Trophoblast cell (in vitro differentiated cells and primary cell): ENCODE results near the gene DUSP10. TPM values are rescaled to one million over a fixed set of nuclear protein-coding genes. Genes with fewer than 3 reads are reported as not detected.

Source experiments
- DNase-seq, 2 donors: peaks; one replicate each; pipeline ENCODE4 v3.0.0-alpha.2; 2016
- H2AFZ ChIP-seq: 2 replicates; pipeline ENCODE4 v1.6.1; 2013; ENCODE audit warnings: low read length, moderate library complexity, mild to moderate bottlenecking; ENCODE audit not compliant: insufficient read depth, poor library complexity
- H2AK5ac ChIP-seq: 2 replicates; pipeline ENCODE4 v1.6.1; 2013; ENCODE audit warnings: mild to moderate bottlenecking, low read length
- H2BK120ac ChIP-seq: 2 replicates; pipeline ENCODE4 v1.6.1; 2013; ENCODE audit warnings: low read length, mild to moderate bottlenecking, moderate library complexity; ENCODE audit not compliant: insufficient read depth, poor library complexity
- H2BK12ac ChIP-seq: 2 replicates; pipeline ENCODE4 v1.6.1; 2013; ENCODE audit warnings: mild to moderate bottlenecking, low read length, moderate library complexity
- H2BK5ac ChIP-seq: 2 replicates; pipeline ENCODE4 v1.6.1; 2013; ENCODE audit warnings: low read length, low read depth, moderate library complexity, mild to moderate bottlenecking; ENCODE audit not compliant: poor library complexity
- H3K14ac ChIP-seq: 2 replicates; pipeline ENCODE4 v1.6.1; 2013; ENCODE audit warnings: mild to moderate bottlenecking, low read length
- H3K18ac ChIP-seq: 2 replicates; pipeline ENCODE4 v1.6.1; 2013; ENCODE audit warnings: mild to moderate bottlenecking, low read length
- H3K23ac ChIP-seq: 2 replicates; pipeline ENCODE4 v1.6.1; 2013; ENCODE audit warnings: low read length
- H3K27ac ChIP-seq: 2 replicates; pipeline ENCODE4 v1.5.1; 2013; ENCODE audit warnings: low read depth, mild to moderate bottlenecking, inconsistent platforms, low read length, moderate library complexity
- H3K27me3 ChIP-seq: 2 replicates; pipeline ENCODE4 v1.6.1; 2013; ENCODE audit warnings: inconsistent platforms, mild to moderate bottlenecking, low read length, moderate library complexity; ENCODE audit not compliant: insufficient read depth
- H3K36me3 ChIP-seq, 2 experiments: 1 replicate in 1 of 2; 2 replicates in 1 of 2; pipeline ENCODE4 v1.6.1; 2013; ENCODE audit warnings: low read length in 2 of 2, mild to moderate bottlenecking in 2 of 2, moderate library complexity in 1 of 2; ENCODE audit not compliant: insufficient read depth in 2 of 2, control insufficient read depth in 1 of 2
- H3K4ac ChIP-seq: 2 replicates; pipeline ENCODE4 v1.6.1; 2013; ENCODE audit warnings: low read depth, mild to moderate bottlenecking, low read length, moderate library complexity
- H3K4me1 ChIP-seq, 2 experiments: 1 replicate in 1 of 2; 2 replicates in 1 of 2; pipeline ENCODE4 v1.6.1; 2013; ENCODE audit warnings: low read length in 2 of 2, mild to moderate bottlenecking in 2 of 2, moderate library complexity in 1 of 2; ENCODE audit not compliant: insufficient read depth in 2 of 2, control insufficient read depth in 1 of 2
- H3K4me2 ChIP-seq: 2 replicates; pipeline ENCODE4 v1.6.1; 2013; ENCODE audit warnings: inconsistent platforms, mild to moderate bottlenecking, low read length, moderate library complexity
- H3K4me3 ChIP-seq: 2 replicates; pipeline ENCODE4 v1.5.1; 2013; ENCODE audit warnings: mild to moderate bottlenecking, low read depth, low read length, inconsistent platforms
- H3K79me1 ChIP-seq: one replicate; pipeline ENCODE4 v1.6.1; 2013; ENCODE audit warnings: low read length
- H3K79me2 ChIP-seq: 2 replicates; pipeline ENCODE4 v1.6.1; 2013; ENCODE audit warnings: low read length, mild to moderate bottlenecking; ENCODE audit not compliant: control insufficient read depth, insufficient read depth, poor library complexity
- H3K9ac ChIP-seq: 2 replicates; pipeline ENCODE4 v1.6.1; 2013; ENCODE audit warnings: mild to moderate bottlenecking, low read length
- H3K9me3 ChIP-seq: 2 replicates; pipeline ENCODE4 v1.6.1; 2013; ENCODE audit warnings: low read depth, mild to moderate bottlenecking, control low read depth, inconsistent platforms, low read length; ENCODE audit not compliant: insufficient read depth
- H4K12ac ChIP-seq: 2 replicates; pipeline ENCODE4 v1.6.1; 2013; ENCODE audit warnings: low read depth, mild to moderate bottlenecking, low read length, moderate library complexity
- H4K8ac ChIP-seq: 2 replicates; pipeline ENCODE4 v1.6.1; 2013; ENCODE audit warnings: low read depth, mild to moderate bottlenecking, low read length, moderate library complexity
- H4K91ac ChIP-seq: one replicate; pipeline ENCODE4 v1.6.1; 2013; ENCODE audit warnings: low read depth, mild to moderate bottlenecking, low read length, moderate library complexity
- whole genome bisulfite sequencing: extraction: QIAGEN DNeasy Blood & Tissue Kit; methylation state at CpG from one replicate; pipeline ENCODE4 v1.1.7; 2013; ENCODE audit warnings: missing lambda C conversion rate; ENCODE audit not compliant: insufficient read length, insufficient coverage; ENCODE audit errors: extremely low coverage; 5-methylcytosine and 5-hydroxymethylcytosine counted together
- polyA plus RNA-seq: library from polyadenylated mRNA; stranded (reverse); fragments of 200-250 nt; gene quantifications from 2 replicates; pipeline ENCODE4 v1.2.3, GENCODE V29; 2013

Gene DUSP10
- 6.5 and 6.6 TPM in 2 replicates for polyA plus RNA-seq

DNA sequence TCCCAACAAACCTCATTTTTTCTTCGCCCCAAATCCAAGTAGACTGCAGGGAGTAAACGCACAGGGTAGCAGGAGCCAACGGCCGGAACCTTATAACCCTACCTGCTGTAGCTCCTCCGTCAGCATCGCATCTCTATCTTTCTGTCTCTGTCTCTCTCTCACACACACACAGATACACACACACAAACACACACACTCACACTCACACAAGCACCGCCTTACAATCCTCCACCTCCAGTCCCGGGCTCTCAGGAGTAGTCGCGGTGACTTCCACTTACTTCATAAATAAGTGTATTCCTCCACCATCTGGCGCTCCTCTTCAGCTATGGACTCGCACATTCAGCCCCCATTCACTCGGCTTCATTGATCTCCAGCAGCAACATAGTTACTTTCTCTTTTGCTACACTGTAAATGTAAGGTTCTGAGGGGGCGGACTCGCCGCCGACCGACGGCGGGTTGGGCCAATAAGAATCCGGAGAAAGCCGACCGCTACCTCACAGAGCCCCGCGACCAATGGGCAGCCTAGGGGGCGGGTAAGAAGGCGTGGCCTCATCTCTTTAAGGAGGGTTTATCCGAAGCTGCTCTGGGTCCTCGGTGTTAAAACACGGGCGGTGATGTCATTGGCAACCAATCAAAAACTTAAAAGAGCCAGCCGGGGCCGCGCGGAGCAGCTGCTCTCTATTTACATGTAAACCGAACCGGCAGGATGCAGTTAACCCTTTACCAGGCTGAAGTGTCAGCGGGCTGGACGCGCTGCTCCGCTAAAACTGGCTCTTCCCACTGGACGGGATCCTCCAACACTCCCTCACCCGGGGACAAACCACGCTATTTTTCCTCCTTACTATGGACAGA is at the start of gene DUSP10:
DUSP10 (minus strand) TSS at position 387 of the 852 bp plus-strand sequence. CDS start 2,345 bp downstream, outside the sequence.
- peak within 1 kb of the TSS; percentile 89 for H4K8ac ChIP-seq
- peaks cover 6% of the 10 kb centered on the region for H3K79me2 ChIP-seq
- H3K27ac ChIP-seq: peak within 1 kb of the TSS; percentile 95
- H3K9ac ChIP-seq: peak within 1 kb of the TSS; percentile 81
- DNase-seq: peak; percentile 100
- H4K91ac ChIP-seq: peak within 1 kb of the TSS; percentile 92
- H3K23ac ChIP-seq: no peak within 1 kb of the TSS
- H3K14ac ChIP-seq: peak within 1 kb of the TSS; percentile 81
- H3K4me3 ChIP-seq: peak within 1 kb of the TSS; percentile 80
- H4K12ac ChIP-seq: peak within 1 kb of the TSS; percentile 70
- peak within 1 kb of the TSS; percentile 61 for H2AFZ ChIP-seq
- H2BK12ac ChIP-seq: peak within 1 kb of the TSS; percentile 52
- peaks cover 0 to 14% of the 10 kb centered on the region in 2 experiments for H3K36me3 ChIP-seq
- peak within 1 kb of the TSS; percentile 88 for H2BK120ac ChIP-seq
- peak within 1 kb of the TSS; percentile 79 for H3K4me2 ChIP-seq
- peaks cover 3 to 12% of the 10 kb centered on the region in 2 experiments for H3K4me1 ChIP-seq
- H3K4ac ChIP-seq: peak within 1 kb of the TSS; percentile 44
- no peaks in the 10 kb centered on the region for H3K27me3 ChIP-seq
- peak within 1 kb of the TSS; percentile 87 for H3K18ac ChIP-seq
- H3K79me1 ChIP-seq: peaks cover 14% of the 10 kb centered on the region
- WGBS: no CpG with 5 or more reads among the region's 44 CpGs
- H2BK5ac ChIP-seq: peak within 1 kb of the TSS; percentile 70
- no peak within 1 kb of the TSS for H2AK5ac ChIP-seq
- peaks cover 3% of the 10 kb centered on the region for H3K9me3 ChIP-seq

DNA sequence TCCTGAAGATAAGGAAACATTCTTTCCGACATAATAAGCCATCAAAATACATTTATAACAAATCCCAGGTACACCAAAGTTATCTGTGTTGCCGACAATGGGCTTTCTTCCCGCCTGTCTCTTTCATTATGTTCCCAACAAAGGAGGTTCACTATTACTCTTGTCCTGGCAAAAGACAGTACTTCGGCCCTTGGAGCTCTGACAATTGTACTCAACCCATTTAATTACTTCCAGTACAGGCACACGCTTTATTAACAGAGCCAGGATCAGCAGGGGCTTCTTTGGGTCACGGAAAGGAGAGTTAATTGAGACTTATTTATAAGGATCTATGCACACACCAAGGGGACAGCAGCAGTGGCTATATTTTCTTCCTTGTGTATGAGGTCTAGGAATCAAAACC is 46.6 kb upstream of the DUSP10 start:
- no peak overlapping the region for H4K12ac ChIP-seq
- H2BK12ac ChIP-seq: no peak overlapping the region
- no CpG with 5 or more reads among the region's 6 CpGs for WGBS
- H3K79me1 ChIP-seq: no peaks in the 10 kb centered on the region
- H3K4me3 ChIP-seq: no peak overlapping the region
- H3K23ac ChIP-seq: no peak overlapping the region
- no peaks in the 10 kb centered on the region for H3K27me3 ChIP-seq
- H2AFZ ChIP-seq: no peak overlapping the region
- H4K8ac ChIP-seq: no peak overlapping the region
- no peak overlapping the region for H3K9ac ChIP-seq
- H2BK120ac ChIP-seq: no peak overlapping the region
- DNase-seq: no peak
- no peaks in the 10 kb centered on the region for H3K79me2 ChIP-seq
- H3K4ac ChIP-seq: no peak overlapping the region
- no peaks in the 10 kb centered on the region for H3K9me3 ChIP-seq
- no peak overlapping the region for H4K91ac ChIP-seq
- no peak overlapping the region for H3K27ac ChIP-seq
- no peak overlapping the region for H2AK5ac ChIP-seq
- no peak overlapping the region for H3K18ac ChIP-seq
- H3K36me3 ChIP-seq: no peaks in the 10 kb centered on the region
- H3K14ac ChIP-seq: no peak overlapping the region
- no peak overlapping the region for H3K4me2 ChIP-seq
- no peak overlapping the region for H2BK5ac ChIP-seq
- no peaks in the 10 kb centered on the region for H3K4me1 ChIP-seq

GRCh38 chr1:221786647-221787046 is 44.8 kb upstream of the DUSP10 start:
- H2BK120ac ChIP-seq: no peak overlapping the region

DNA sequence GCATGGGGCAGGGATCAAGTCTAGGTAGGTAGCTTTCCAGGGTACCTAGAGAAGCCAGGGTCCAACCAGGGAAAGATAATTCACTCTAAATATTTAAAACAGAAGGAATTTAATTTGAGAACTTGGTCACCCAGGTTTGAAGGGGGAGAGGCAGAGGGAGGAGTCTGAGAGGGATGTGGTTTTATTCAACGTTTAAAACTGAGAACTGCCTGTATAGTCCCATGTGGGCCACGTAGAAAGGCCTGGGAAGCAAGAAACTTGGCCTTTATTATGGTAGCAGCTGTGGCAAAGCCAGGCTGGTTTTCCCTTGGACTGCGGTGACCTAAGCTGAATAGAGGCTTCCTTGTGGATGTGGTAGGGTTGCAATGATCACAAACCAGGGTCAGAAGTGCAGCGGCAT is 42.0 kb upstream of the DUSP10 start:
- no peak overlapping the region for H4K8ac ChIP-seq
- no peaks in the 10 kb centered on the region for H3K79me1 ChIP-seq
- no peak overlapping the region for H3K4ac ChIP-seq
- no peak overlapping the region for H3K4me3 ChIP-seq
- no peak overlapping the region for H3K18ac ChIP-seq
- H4K12ac ChIP-seq: no peak overlapping the region
- peaks cover 0 to 2% of the 10 kb centered on the region in 2 experiments for H3K4me1 ChIP-seq
- WGBS: no CpG with 5 or more reads among the region's 4 CpGs
- H2BK120ac ChIP-seq: no peak overlapping the region
- H2BK12ac ChIP-seq: no peak overlapping the region
- no peak for DNase-seq
- H2BK5ac ChIP-seq: no peak overlapping the region
- no peaks in the 10 kb centered on the region for H3K79me2 ChIP-seq
- no peak overlapping the region for H2AFZ ChIP-seq
- H3K27ac ChIP-seq: no peak overlapping the region
- no peak overlapping the region for H3K23ac ChIP-seq
- no peak overlapping the region for H2AK5ac ChIP-seq
- H4K91ac ChIP-seq: no peak overlapping the region
- no peak overlapping the region for H3K4me2 ChIP-seq
- no peak overlapping the region for H3K14ac ChIP-seq
- no peak overlapping the region for H3K9ac ChIP-seq
- no peaks in the 10 kb centered on the region for H3K9me3 ChIP-seq
- no peaks in the 10 kb centered on the region for H3K36me3 ChIP-seq
- H3K27me3 ChIP-seq: no peaks in the 10 kb centered on the region

More at GRCh38 chr1:221786647-221787046, 44.8 kb upstream of the DUSP10 start:
- DNase-seq: no peak
- H3K4me2 ChIP-seq: no peak overlapping the region
- no peak overlapping the region for H4K12ac ChIP-seq
- H2AK5ac ChIP-seq: no peak overlapping the region
- no peak overlapping the region for H2BK12ac ChIP-seq
- H3K9me3 ChIP-seq: no peaks in the 10 kb centered on the region
- no peak overlapping the region for H3K23ac ChIP-seq
- no CpG with 5 or more reads among the region's 5 CpGs for WGBS
- H4K8ac ChIP-seq: no peak overlapping the region
- no peak overlapping the region for H2BK5ac ChIP-seq
- H3K27ac ChIP-seq: no peak overlapping the region
- no peak overlapping the region for H3K18ac ChIP-seq
- no peak overlapping the region for H3K4me3 ChIP-seq
- no peaks in the 10 kb centered on the region for H3K36me3 ChIP-seq
- no peak overlapping the region for H3K4ac ChIP-seq
- no peak overlapping the region for H2AFZ ChIP-seq
- H3K79me1 ChIP-seq: no peaks in the 10 kb centered on the region
- H4K91ac ChIP-seq: no peak overlapping the region
- H3K14ac ChIP-seq: no peak overlapping the region
- H3K27me3 ChIP-seq: no peaks in the 10 kb centered on the region
- H3K9ac ChIP-seq: no peak overlapping the region
- H3K79me2 ChIP-seq: no peaks in the 10 kb centered on the region
- peaks cover 0 to 2% of the 10 kb centered on the region in 2 experiments for H3K4me1 ChIP-seq
